ENCODE data around the gene TWF2.

TWF2 gene

GRCh38 chr3:52185837-52186236 is 53.1 kb downstream of the TWF2 start:
- TF ChIP-seq CTCF (IDR thresholded peaks at IDR 0.05; ENCODE audit: control insufficient read depth, insufficient read depth, low read depth, low read length, missing control alignments) = no peak
- no peak for DNase-seq (ENCODE audit: low read depth)
- H3K4me3 ChIP-seq (ENCODE audit: control insufficient read depth, low read depth, low read length) = no peak overlapping the region

- no peak for TF ChIP-seq CTCF (IDR thresholded peaks at IDR 0.05; ENCODE audit: control insufficient read depth, insufficient read depth, low read depth, low read length, missing control alignments)
- no peak overlapping the region for H3K4me3 ChIP-seq (ENCODE audit: control insufficient read depth, low read depth, low read length)
- no peak for DNase-seq (ENCODE audit: low read depth)
Observed at GRCh38 chr3:52185311-52185710, 53.6 kb downstream of the TWF2 start.

- TF ChIP-seq CTCF (IDR thresholded peaks at IDR 0.05; ENCODE audit: control insufficient read depth, insufficient read depth, low read depth, low read length, missing control alignments) = no peak
- DNase-seq (ENCODE audit: low read depth) = no peak
- no peak overlapping the region for H3K4me3 ChIP-seq (ENCODE audit: control insufficient read depth, low read depth, low read length)
Observed at GRCh38 chr3:52184690-52185089, 54.3 kb downstream of the TWF2 start.

- no peak for DNase-seq (ENCODE audit: low read depth)
- TF ChIP-seq CTCF (IDR thresholded peaks at IDR 0.05; ENCODE audit: control insufficient read depth, insufficient read depth, low read depth, low read length, missing control alignments) = no peak
- H3K4me3 ChIP-seq (ENCODE audit: control insufficient read depth, low read depth, low read length) = no peak overlapping the region
Observed at GRCh38 chr3:52183786-52184445, 55.0 kb downstream of the TWF2 start.

- TF ChIP-seq CTCF (IDR thresholded peaks at IDR 0.05; ENCODE audit: control insufficient read depth, insufficient read depth, low read depth, low read length, missing control alignments) = no peak
- no peak for DNase-seq (ENCODE audit: low read depth)
- no peak overlapping the region for H3K4me3 ChIP-seq (ENCODE audit: control insufficient read depth, low read depth, low read length)
Observed at GRCh38 chr3:52182691-52183090, 56.3 kb downstream of the TWF2 start.

- H3K4me3 ChIP-seq (ENCODE audit: control insufficient read depth, low read depth, low read length) = no peak overlapping the region
- TF ChIP-seq CTCF (IDR thresholded peaks at IDR 0.05; ENCODE audit: control insufficient read depth, insufficient read depth, low read depth, low read length, missing control alignments) = no peak
- DNase-seq (ENCODE audit: low read depth) = no peak
Observed at GRCh38 chr3:52182196-52182595, 56.8 kb downstream of the TWF2 start.
